Ishikawa (cell line): ENCODE results near the gene AVEN.

ENCODE experiments used
- CEBPB ChIP-seq: IDR thresholded peaks from 2 replicates; pipeline ENCODE4 v1.6.1; 2012
- CREB1 ChIP-seq: IDR thresholded peaks from 2 replicates; pipeline ENCODE4 v1.6.1; 2012; ENCODE audit warnings: low read depth
- EGR1 ChIP-seq: IDR thresholded peaks from 2 replicates; pipeline ENCODE4 v1.6.1; 2012
- EP300 ChIP-seq: IDR thresholded peaks from 2 replicates; pipeline ENCODE4 v1.6.1; 2012; ENCODE audit warnings: borderline replicate concordance
- FOXM1 ChIP-seq: IDR thresholded peaks from 2 replicates; pipeline ENCODE4 v1.6.1; 2012; ENCODE audit warnings: low read depth, borderline replicate concordance
- NFIC ChIP-seq: IDR thresholded peaks from 2 replicates; pipeline ENCODE4 v1.6.1; 2012
- RAD21 ChIP-seq: IDR thresholded peaks from 2 replicates; pipeline ENCODE4 v1.6.1; 2012; ENCODE audit warnings: low read depth
- TAF1 ChIP-seq: IDR thresholded peaks from 2 replicates; pipeline ENCODE4 v1.6.1; 2012; ENCODE audit warnings: low read depth, mild to moderate bottlenecking
- TCF12 ChIP-seq: IDR thresholded peaks from 2 replicates; pipeline ENCODE4 v1.6.1; 2012; ENCODE audit warnings: low read depth
- TEAD4 ChIP-seq: IDR thresholded peaks from 2 replicates; pipeline ENCODE4 v1.6.1; 2012
- YY1 ChIP-seq: IDR thresholded peaks from 2 replicates; pipeline ENCODE4 v1.6.1; 2012; ENCODE audit warnings: low read depth
- ZBTB7A ChIP-seq: IDR thresholded peaks from 2 replicates; pipeline ENCODE4 v1.6.1; 2012; ENCODE audit warnings: low read depth
- TF ChIP-seq, protein P1 (sequence below): IDR thresholded peaks from 2 replicates; pipeline ENCODE4 v1.6.1; 2012
- TF ChIP-seq, protein P2 (sequence below): IDR thresholded peaks from 2 replicates; pipeline ENCODE4 v1.6.1; 2012; ENCODE audit warnings: low read depth, mild to moderate bottlenecking
- TF ChIP-seq, protein P3 (sequence below): IDR thresholded peaks from 2 replicates; pipeline ENCODE4 v1.6.1; 2012

The AVEN gene

DNA sequence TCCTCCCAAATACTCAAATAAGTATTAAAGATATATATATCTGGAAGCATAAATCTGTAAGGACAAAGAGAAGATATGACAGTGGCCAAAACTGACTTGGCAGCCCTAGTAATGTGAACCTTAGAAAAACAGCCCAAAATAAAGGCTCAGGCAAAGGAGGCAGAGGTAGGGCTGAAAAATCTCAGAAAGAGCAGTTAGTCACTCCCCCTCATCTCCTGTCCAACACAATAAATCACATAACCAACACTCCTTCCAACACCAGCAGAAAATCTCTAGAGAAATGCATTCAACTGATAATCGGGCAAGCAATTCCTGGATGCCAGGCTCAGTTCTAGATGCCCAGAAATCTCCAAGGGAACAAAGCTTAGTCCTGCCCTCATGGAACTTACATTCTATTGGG lies 92.9 kb downstream of the AVEN start:
- TF ChIP-seq ZBTB7A (no peak), EGR1 (no peak), YY1 (no peak), CEBPB (no peak)
- TF ChIP-seq, protein P1, sequence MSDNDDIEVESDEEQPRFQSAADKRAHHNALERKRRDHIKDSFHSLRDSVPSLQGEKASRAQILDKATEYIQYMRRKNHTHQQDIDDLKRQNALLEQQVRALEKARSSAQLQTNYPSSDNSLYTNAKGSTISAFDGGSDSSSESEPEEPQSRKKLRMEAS, result no peak
- TF ChIP-seq, protein P2, sequence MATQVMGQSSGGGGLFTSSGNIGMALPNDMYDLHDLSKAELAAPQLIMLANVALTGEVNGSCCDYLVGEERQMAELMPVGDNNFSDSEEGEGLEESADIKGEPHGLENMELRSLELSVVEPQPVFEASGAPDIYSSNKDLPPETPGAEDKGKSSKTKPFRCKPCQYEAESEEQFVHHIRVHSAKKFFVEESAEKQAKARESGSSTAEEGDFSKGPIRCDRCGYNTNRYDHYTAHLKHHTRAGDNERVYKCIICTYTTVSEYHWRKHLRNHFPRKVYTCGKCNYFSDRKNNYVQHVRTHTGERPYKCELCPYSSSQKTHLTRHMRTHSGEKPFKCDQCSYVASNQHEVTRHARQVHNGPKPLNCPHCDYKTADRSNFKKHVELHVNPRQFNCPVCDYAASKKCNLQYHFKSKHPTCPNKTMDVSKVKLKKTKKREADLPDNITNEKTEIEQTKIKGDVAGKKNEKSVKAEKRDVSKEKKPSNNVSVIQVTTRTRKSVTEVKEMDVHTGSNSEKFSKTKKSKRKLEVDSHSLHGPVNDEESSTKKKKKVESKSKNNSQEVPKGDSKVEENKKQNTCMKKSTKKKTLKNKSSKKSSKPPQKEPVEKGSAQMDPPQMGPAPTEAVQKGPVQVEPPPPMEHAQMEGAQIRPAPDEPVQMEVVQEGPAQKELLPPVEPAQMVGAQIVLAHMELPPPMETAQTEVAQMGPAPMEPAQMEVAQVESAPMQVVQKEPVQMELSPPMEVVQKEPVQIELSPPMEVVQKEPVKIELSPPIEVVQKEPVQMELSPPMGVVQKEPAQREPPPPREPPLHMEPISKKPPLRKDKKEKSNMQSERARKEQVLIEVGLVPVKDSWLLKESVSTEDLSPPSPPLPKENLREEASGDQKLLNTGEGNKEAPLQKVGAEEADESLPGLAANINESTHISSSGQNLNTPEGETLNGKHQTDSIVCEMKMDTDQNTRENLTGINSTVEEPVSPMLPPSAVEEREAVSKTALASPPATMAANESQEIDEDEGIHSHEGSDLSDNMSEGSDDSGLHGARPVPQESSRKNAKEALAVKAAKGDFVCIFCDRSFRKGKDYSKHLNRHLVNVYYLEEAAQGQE, result no peak

DNA sequence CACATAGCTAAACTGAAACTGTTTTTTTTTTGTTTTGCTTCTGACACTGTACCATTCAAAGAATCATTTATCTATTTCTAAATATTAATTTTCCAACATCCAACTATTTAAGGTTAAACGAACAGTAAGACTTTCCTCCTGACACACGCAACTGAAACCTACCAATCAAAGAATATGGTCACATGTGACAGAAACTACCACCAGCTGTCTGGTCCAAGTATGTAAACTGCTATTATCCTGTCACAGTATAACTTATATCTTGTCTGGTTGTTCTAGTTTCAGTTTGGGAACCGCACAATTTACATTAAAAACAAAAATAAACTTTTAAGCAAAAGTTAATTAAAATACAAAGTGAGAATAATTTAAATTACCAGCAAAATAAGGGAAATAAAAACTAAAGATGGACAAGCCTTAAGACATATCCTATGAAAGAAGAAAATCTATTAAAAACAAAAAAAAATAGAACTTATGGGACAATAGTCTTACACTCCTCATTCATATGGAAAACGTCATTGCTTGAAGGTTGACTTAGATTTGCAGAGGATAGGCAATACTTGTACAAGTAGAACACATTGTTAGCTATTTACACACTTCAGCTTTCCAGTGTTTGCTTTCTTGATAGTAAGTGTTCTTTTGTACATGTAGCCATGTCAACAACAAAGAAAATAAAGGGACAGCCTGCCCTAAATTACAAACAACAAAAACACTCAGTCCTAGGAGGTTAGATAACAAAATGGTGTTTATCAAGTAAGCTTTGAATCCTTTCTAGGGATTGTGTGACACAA lies 97.5 kb downstream of the AVEN start:
- no peak for TF ChIP-seq TCF12
- TF ChIP-seq ZBTB7A, result no peak
- no peak for TF ChIP-seq FOXM1
- TF ChIP-seq, protein P3, sequence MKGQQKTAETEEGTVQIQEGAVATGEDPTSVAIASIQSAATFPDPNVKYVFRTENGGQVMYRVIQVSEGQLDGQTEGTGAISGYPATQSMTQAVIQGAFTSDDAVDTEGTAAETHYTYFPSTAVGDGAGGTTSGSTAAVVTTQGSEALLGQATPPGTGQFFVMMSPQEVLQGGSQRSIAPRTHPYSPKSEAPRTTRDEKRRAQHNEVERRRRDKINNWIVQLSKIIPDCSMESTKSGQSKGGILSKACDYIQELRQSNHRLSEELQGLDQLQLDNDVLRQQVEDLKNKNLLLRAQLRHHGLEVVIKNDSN, result no peak
- no peak for TF ChIP-seq RAD21
- TF ChIP-seq, protein P2, result no peak
- TF ChIP-seq CREB1, result no peak

DNA sequence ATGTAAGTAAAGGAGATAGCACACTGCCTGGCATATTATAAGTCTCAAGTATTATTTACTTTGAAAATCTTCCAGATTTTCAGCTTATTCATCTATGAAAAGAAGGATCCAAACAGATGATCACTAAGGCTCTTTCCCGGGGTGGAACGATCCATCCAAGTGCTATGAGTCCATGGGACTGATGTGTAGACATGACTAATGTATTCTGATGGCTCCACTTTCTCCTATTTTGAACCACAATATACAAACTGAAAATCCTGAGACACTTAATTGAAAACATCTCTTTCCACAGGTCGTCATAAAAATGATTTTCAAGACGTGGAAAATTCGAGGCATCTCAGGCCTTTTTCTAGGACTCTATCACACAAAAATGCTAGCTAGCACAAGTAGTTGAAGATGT lies 104.1 kb downstream of the AVEN start:
- TF ChIP-seq TAF1 (no peak), EGR1 (no peak), RAD21 (no peak), TCF12 (no peak), YY1 (no peak), ZBTB7A (no peak), CEBPB (no peak), EP300 (no peak), NFIC (no peak), FOXM1 (no peak), TEAD4 (no peak)
- TF ChIP-seq, protein P1, result no peak
- TF ChIP-seq, protein P3, result no peak

DNA sequence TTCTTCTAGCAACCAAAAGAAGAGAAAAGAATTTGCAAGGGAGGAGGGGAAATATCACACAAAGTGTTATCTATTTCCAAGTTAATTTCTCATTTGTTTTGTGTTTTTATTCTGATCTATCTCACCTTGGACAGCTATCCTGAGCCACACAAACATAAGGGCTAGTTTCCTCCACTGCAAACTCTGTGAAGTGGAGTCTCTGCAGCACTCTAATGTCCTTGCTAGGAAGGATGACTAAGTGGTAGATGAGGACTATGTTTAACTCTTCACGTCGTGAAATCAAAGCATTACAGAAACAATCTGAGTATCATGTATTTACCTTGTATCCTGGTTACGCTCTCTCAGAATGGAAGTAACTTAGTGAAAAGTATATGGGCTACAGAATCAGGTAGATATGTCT lies 104.6 kb downstream of the AVEN start:
- no peak for TF ChIP-seq EP300
- TF ChIP-seq CREB1, result no peak
- no peak for TF ChIP-seq NFIC
- no peak for TF ChIP-seq TCF12
- TF ChIP-seq, protein P1, result no peak
- no peak for TF ChIP-seq CEBPB
- no peak for TF ChIP-seq ZBTB7A
- no peak for TF ChIP-seq EGR1
- TF ChIP-seq TEAD4, result no peak
- TF ChIP-seq YY1, result no peak
- TF ChIP-seq, protein P3, result no peak
- TF ChIP-seq TAF1, result no peak
- TF ChIP-seq FOXM1, result no peak
- TF ChIP-seq, protein P2, result no peak
- no peak for TF ChIP-seq RAD21
